Colonic mucosa (tissue), 4 donors: ENCODE measurements around the gene ATP5F1B. TPM values are rescaled to one million over a fixed set of nuclear protein-coding genes. Genes with fewer than 3 reads are reported as not detected.

Experiments used
- DNase-seq: peaks from one replicate; pipeline ENCODE4 v3.0.0-alpha.2; 2020
- H3K27ac ChIP-seq: fragments of 200-600 bp; one replicate; pipeline ENCODE4 v1.8.0; 2021
- H3K27me3 ChIP-seq: fragments of 200-600 bp; one replicate; pipeline ENCODE4 v1.8.0; 2021
- H3K36me3 ChIP-seq: fragments of 200-600 bp; one replicate; pipeline ENCODE4 v1.8.0; 2021
- H3K4me1 ChIP-seq: fragments of 200-600 bp; one replicate; pipeline ENCODE4 v1.8.0; 2021; ENCODE audit warnings: mild to moderate bottlenecking
- H3K4me3 ChIP-seq: fragments of 200-600 bp; one replicate; pipeline ENCODE4 v1.8.0; 2021
- H3K9ac ChIP-seq, 2 donors: one replicate each; pipeline ENCODE4 v1.7.0; 2013; ENCODE audit warnings: control low read depth in 2 of 2, low read depth in 2 of 2, low read length in 2 of 2
- H3K9me3 ChIP-seq: fragments of 200-600 bp; one replicate; pipeline ENCODE4 v1.8.0; 2021
- intact Hi-C: fragments of 100-400 bp; cut with DNase I; formaldehyde crosslinking; loops from one replicate; pipeline ENCODE4 v1.14.1; 2022
- total RNA-seq, 2 donors: library from RNA; stranded (reverse); fragmentation: NEBNext Ultra II Directional in 1 of 2; extraction: Animal tissue kit (Norgen Biotek cat#: 25700) in 1 of 2; gene quantifications; one replicate each; pipeline ENCODE4 v1.2.1, GENCODE V29; 2021
- TF ChIP-seq, protein P1 (sequence below): fragments of 200-600 bp; IDR thresholded peaks from one replicate; pipeline ENCODE4 v1.8.0; 2022; ENCODE audit warnings: antibody characterized with exemption, mild to moderate bottlenecking
- donor health status: healthy.
- donor health status: DM: no; HTN: no; CAD: no.
- donor health status: DM: no; HTN: no; CAD: no.

The ATP5F1B gene
- total RNA-seq, 2 donors from 2014 or later, result 1,505 to 1,554 TPM

DNA sequence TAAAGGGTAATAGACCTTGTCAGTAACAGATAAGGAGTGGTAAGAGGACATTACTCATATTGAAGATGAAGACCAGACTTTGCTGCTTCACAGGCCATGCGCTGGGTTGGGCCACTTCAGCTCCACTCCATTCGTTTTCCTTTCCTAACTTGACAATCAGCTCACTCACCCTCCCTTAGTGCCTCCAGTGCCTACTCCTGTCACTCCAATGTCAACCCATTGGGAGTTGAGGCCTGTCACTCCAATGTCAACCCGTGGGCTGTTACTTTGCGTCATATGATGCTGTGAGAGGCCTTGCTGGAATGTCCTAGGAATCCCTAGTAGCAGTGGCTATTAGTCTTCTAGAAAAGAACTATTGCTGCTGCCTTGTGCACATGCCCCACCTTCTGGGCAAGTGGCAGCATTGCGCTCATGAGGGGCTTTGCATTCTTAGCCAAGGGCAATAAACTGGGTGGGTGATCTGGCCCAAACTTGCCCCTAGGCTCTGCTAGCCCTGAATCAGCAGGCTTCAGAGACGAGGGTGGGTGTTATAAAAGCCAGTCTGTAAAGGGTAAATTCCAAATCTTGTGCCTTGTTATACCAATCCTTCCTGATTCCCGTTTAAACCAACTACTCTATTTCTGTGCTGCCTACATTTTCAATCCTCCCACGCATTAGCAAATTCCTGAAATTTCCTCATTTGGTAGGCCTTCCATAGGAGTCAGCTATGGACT is 51.7 kb downstream of the ATP5F1B start:
- TF ChIP-seq, protein P1, sequence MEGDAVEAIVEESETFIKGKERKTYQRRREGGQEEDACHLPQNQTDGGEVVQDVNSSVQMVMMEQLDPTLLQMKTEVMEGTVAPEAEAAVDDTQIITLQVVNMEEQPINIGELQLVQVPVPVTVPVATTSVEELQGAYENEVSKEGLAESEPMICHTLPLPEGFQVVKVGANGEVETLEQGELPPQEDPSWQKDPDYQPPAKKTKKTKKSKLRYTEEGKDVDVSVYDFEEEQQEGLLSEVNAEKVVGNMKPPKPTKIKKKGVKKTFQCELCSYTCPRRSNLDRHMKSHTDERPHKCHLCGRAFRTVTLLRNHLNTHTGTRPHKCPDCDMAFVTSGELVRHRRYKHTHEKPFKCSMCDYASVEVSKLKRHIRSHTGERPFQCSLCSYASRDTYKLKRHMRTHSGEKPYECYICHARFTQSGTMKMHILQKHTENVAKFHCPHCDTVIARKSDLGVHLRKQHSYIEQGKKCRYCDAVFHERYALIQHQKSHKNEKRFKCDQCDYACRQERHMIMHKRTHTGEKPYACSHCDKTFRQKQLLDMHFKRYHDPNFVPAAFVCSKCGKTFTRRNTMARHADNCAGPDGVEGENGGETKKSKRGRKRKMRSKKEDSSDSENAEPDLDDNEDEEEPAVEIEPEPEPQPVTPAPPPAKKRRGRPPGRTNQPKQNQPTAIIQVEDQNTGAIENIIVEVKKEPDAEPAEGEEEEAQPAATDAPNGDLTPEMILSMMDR, result peak; percentile 75
- Histone ChIP-seq H3K4me1 (peaks cover 3% of the 10 kb centered on the region), H3K27me3 (no peaks in the 10 kb centered on the region), H3K27ac (no peak overlapping the region), H3K9ac (no peak overlapping the region), H3K9me3 (no peaks in the 10 kb centered on the region), H3K4me3 (no peak overlapping the region), H3K36me3 (peaks cover 14% of the 10 kb centered on the region)
- intact Hi-C loops, result no loop called here
- DNase-seq, result peak; percentile 37

DNA sequence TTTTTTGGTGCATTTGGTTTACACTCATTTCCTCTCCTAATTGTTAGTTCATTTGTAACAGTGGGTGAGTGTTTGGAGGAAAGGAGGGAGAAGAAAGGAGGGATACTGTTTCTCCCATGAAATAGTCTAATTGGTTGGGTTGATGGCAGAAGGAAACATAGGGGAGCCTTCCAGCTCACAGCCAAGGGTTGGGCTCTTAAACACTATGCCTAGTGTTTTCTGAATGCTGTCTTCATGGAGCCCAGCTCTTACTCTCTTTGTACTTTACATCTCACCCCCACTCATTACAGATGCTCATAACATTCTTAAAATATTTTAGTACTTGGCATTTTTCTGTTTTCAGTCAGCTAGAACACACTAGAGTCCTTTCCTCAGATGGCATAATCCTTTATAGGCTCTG is 53.8 kb downstream of the ATP5F1B start:
- intact Hi-C loops, result no loop called here
- no peaks in the 10 kb centered on the region for H3K36me3 ChIP-seq

DNA sequence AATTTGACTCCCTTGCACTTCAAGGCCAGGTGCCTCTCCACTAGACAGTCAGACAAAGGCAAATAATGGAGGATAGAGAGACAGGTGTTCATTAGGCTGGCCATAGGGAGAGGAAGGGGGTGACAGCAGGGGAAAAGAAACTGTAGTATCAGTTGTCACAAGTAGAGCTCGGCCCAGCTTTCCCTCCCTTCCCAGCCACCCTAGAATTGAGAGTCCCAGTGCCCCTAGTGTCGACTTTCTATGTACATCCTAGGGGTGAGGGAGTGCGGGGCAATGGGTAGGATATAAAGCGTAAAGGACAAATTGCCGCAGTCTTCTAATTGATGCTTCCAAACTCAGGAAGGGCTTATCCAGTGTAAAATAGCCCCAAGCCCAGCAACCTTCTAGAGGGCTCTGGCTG is 54.7 kb downstream of the ATP5F1B start:
- H3K36me3 ChIP-seq, result no peaks in the 10 kb centered on the region
- TF ChIP-seq, protein P1, result no peak
- no peak overlapping the region for H3K4me3 ChIP-seq
- peaks cover 3% of the 10 kb centered on the region for H3K4me1 ChIP-seq
- DNase-seq, result no peak
- H3K9me3 ChIP-seq, result no peaks in the 10 kb centered on the region
- no peak overlapping the region for H3K9ac ChIP-seq
- no peaks in the 10 kb centered on the region for H3K27me3 ChIP-seq
- intact Hi-C loops, result no loop called here
- H3K27ac ChIP-seq, result no peak overlapping the region

More for the DNA sequence above, 53.8 kb downstream of the ATP5F1B start:
- H3K27ac ChIP-seq, result no peak overlapping the region
- H3K4me1 ChIP-seq, result peaks cover 3% of the 10 kb centered on the region
- no peaks in the 10 kb centered on the region for H3K9me3 ChIP-seq
- no peak for DNase-seq
- H3K27me3 ChIP-seq, result no peaks in the 10 kb centered on the region
- H3K4me3 ChIP-seq, result no peak overlapping the region
- TF ChIP-seq, protein P1, result no peak
- no peak overlapping the region for H3K9ac ChIP-seq

DNA sequence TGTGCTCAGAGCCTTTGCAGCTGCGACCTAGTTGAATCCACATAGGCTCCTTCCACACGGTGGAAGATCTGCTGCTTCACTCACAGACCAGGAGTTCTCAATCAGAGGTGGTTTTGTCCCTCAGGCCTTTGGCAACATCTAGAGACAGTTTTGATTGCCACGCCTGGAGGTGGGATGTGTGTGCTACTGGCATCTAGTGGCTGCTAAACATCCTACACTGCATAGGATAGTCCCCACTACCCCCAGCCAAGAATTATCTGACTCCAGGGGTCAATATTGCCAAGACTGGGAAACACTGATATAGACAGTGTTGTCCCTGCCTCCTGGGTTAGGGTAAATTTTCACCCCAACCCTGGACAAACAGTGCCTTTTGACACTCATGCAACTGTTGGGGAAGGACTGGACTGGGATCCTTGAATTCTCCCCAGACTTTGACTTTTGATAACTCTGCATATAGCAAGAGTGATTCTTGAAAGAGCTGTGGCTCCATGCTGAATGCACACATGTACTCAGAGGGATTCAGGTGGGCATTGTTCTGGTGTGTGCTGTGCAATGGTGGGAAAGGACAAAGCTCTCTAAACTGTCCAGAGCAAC is 55.5 kb downstream of the ATP5F1B start:
- no peak overlapping the region for H3K27ac ChIP-seq
- peak; percentile 29 for DNase-seq

DNA sequence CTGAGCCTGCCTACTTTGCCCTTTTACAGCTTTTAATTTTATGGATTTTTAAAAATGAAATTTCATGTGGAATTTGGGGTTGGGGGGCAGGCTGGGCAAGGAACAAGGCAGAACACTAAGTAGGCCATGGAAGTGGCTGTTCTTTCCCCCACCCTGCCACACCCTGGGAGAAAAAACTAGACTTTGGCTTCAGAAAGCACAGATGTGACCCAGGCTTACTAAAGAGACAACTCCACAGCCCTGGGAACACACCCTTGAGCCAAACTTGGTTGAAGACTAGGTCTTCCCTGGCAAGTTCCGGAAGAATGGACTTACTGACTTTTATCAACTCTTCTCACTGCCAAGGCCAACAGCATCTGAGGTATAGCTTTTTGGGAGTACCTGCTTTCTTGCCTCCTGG is 56.0 kb downstream of the ATP5F1B start:
- no peaks in the 10 kb centered on the region for H3K36me3 ChIP-seq
- intact Hi-C loops, result no loop called here
- H3K27ac ChIP-seq, result no peak overlapping the region
- peak; percentile 28 for DNase-seq
- H3K4me1 ChIP-seq, result peaks cover 3% of the 10 kb centered on the region
- TF ChIP-seq, protein P1, result no peak
- peak overlapping the region in 1 of 2 donors; percentile 55 for H3K9ac ChIP-seq
- H3K27me3 ChIP-seq, result no peaks in the 10 kb centered on the region
- H3K9me3 ChIP-seq, result no peaks in the 10 kb centered on the region
- no peak overlapping the region for H3K4me3 ChIP-seq

More for the DNA sequence above, 55.5 kb downstream of the ATP5F1B start:
- Histone ChIP-seq H3K9ac (peak overlapping the region in 1 of 2 donors; percentile 55), H3K36me3 (no peaks in the 10 kb centered on the region), H3K4me1 (peaks cover 3% of the 10 kb centered on the region), H3K9me3 (no peaks in the 10 kb centered on the region), H3K27me3 (no peaks in the 10 kb centered on the region), H3K4me3 (no peak overlapping the region)
- intact Hi-C loops, result no loop called here
- TF ChIP-seq, protein P1, result peak; percentile 16

Other genes starting within 250 kb of the ATP5F1B start
- 10 to 100 TPM in 1 of 2 donors, 1 to 10 TPM in 1; 9.1 to 36.4 TPM for gene TIMELESS, start 196.6 kb downstream of the ATP5F1B start, total RNA-seq
- gene MIP, start 191.3 kb downstream of the ATP5F1B start, total RNA-seq, result not detected
- 1 to 10 TPM; 4.0 to 4.2 TPM for gene SPRYD4, start 177.4 kb downstream of the ATP5F1B start, total RNA-seq
- 1 to 10 TPM; 1.7 to 3.0 TPM for gene GLS2, start 157.8 kb downstream of the ATP5F1B start, total RNA-seq
- 10 to 100 TPM; 16.8 to 42.7 TPM for gene RBMS2, start 124.2 kb downstream of the ATP5F1B start, total RNA-seq
- 10 to 100 TPM; 85.8 to 99.2 TPM for gene BAZ2A, start 15.7 kb downstream of the ATP5F1B start, total RNA-seq
- gene PTGES3, start 42.3 kb upstream of the ATP5F1B start, total RNA-seq, result 100 to 1,000 TPM; 242 to 303 TPM
- 100 to 1,000 TPM; 622 to 763 TPM for gene NACA, start 79.3 kb upstream of the ATP5F1B start, total RNA-seq
- 10 to 100 TPM in 1 of 2 donors, 1 to 10 TPM in 1; 6.5 to 18.6 TPM for gene PRIM1, start 106.3 kb upstream of the ATP5F1B start, total RNA-seq
- gene HSD17B6, start 117.3 kb upstream of the ATP5F1B start, total RNA-seq, result 1 to 10 TPM; 2.0 to 5.8 TPM